ENCODE data around the gene CA12. TPM values are rescaled to one million over a fixed set of nuclear protein-coding genes. Genes with fewer than 3 reads are reported as not detected.

The CA12 gene
- total and polyA plus RNA-seq, 9 donors: 0.16 to 10.5 (median 3.5) TPM; not detected in 1

DNA sequence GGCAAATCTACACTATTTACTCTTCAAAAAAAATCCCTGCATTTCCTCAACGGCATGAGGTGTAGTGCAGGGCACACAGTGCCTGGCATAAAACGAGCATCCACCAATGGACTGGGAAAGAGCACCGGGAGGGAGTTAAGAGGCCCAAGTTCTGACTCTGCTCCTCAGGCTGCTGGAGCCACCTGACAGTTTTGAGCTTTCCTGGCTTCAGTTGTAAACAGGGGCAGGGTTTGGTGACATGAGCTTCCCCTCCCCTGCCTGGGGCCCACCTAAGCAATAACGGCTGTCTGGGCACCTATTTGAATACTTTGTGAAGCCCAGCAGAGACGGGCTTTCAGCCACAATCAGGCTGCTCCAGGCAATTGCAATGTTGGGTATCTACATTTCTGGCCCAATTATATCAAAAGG lies 16.4 kb downstream of the CA12 start:
- no peak overlapping the region for H3K4me3 ChIP-seq
- 67 to 73% (median 71%) methylated on average over 5 of the region's 5 CpGs for WGBS, 3 donors

DNA sequence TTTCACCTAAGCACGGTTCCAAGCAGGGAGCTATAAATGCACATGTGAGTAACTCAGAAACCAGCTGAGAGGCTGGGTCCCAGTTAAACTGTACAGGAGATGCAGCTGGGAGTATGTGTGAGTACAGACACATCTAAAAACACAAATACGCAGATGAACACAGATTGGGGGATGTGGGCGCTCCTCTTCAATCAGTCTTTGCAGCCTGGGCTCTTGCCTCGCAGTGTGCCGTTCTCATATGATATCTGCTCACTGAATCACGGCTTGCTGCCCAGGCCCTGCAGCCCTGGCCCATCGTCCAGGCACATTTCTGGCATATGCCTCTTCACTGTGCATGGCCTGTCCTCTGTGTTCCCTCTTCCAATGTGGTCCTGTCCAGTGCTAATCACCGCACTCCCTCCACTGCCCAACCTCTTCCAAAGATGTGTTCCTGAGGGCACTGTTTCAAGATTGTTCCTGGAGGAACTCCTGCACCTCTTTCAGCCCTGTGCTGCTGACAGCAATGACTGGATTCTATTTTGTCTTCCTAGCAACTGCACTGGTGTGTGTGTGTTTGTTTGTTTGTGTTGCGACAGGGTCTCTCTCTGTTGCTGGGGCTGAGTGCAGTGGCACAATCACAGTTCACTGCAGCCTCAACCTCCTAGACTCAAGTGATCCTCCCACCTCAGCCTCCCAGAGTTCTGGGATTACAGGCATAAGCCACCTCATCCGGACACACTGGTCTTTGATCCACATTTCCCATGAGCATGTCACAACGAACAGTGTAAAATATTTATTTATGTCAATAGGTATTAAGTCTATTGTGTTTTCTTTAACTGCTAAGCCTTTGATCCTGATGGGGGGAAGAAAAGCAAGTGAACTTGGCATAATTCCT lies 17.0 kb downstream of the CA12 start:
- Histone ChIP-seq H3K27me3 (no peaks in the 10 kb centered on the region), H3K36me3 (no peaks in the 10 kb centered on the region), H3K27ac (no peak overlapping the region), H3K4me1 (ENCODE audit: insufficient read depth) (no peaks in the 10 kb centered on the region), H3K4me3 (no peak overlapping the region), H3K9me3 (no peaks in the 10 kb centered on the region)
- 75 to 90% (median 90%) methylated on average over 11 of the region's 11 CpGs for WGBS, 3 donors
- TF ChIP-seq POLR2A (IDR thresholded peaks at IDR 0.05): no peak
- TF ChIP-seq, protein P1, sequence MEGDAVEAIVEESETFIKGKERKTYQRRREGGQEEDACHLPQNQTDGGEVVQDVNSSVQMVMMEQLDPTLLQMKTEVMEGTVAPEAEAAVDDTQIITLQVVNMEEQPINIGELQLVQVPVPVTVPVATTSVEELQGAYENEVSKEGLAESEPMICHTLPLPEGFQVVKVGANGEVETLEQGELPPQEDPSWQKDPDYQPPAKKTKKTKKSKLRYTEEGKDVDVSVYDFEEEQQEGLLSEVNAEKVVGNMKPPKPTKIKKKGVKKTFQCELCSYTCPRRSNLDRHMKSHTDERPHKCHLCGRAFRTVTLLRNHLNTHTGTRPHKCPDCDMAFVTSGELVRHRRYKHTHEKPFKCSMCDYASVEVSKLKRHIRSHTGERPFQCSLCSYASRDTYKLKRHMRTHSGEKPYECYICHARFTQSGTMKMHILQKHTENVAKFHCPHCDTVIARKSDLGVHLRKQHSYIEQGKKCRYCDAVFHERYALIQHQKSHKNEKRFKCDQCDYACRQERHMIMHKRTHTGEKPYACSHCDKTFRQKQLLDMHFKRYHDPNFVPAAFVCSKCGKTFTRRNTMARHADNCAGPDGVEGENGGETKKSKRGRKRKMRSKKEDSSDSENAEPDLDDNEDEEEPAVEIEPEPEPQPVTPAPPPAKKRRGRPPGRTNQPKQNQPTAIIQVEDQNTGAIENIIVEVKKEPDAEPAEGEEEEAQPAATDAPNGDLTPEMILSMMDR (IDR thresholded peaks at IDR 0.05): no peak
- TF ChIP-seq EP300 (IDR thresholded peaks at IDR 0.05): no peak
- no peak for DNase-seq
- intact Hi-C loops (cut with DNase I): no loop called here

More for the DNA sequence above, 16.4 kb downstream of the CA12 start:
- H3K27me3 ChIP-seq: no peaks in the 10 kb centered on the region
- no peak for TF ChIP-seq POLR2A (IDR thresholded peaks at IDR 0.05)
- TF ChIP-seq EP300 (IDR thresholded peaks at IDR 0.05): no peak
- no peak for DNase-seq
- H3K27ac ChIP-seq: no peak overlapping the region
- no peaks in the 10 kb centered on the region for H3K4me1 ChIP-seq (ENCODE audit: insufficient read depth)
- intact Hi-C loops (cut with DNase I): no loop called here
- no peaks in the 10 kb centered on the region for H3K9me3 ChIP-seq
- no peaks in the 10 kb centered on the region for H3K36me3 ChIP-seq

DNA sequence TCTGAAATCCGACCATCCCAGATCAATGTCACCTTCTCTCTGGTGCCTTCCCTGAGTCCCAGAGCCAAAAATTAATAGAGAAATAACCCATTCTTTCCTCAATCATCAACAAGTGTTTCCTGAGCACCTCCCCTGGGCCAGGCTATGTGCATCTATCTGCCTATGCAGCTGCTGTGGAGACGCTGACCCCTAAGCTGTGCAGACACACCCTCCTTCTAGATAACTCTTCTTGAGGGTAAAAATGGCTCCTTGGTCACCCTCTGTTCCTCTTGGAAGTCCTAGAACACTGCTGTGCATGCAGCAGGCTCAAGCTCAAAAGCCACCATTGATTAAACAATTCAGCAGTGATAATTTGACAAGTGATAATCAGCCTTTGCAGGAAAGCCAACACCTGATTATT lies 18.4 kb downstream of the CA12 start:
- intact Hi-C loops (cut with DNase I): no loop called here
- 77 to 89% (median 82%) methylated on average over 2 of the region's 2 CpGs for WGBS, 3 donors
- TF ChIP-seq, protein P1 (IDR thresholded peaks at IDR 0.05): no peak
- no peak for TF ChIP-seq POLR2A (IDR thresholded peaks at IDR 0.05)
- no peak for TF ChIP-seq EP300 (IDR thresholded peaks at IDR 0.05)
- no peak for DNase-seq
- Histone ChIP-seq H3K4me1 (ENCODE audit: insufficient read depth) (no peaks in the 10 kb centered on the region), H3K36me3 (no peaks in the 10 kb centered on the region), H3K27ac (no peak overlapping the region), H3K9me3 (no peaks in the 10 kb centered on the region), H3K4me3 (no peak overlapping the region), H3K27me3 (no peaks in the 10 kb centered on the region)

DNA sequence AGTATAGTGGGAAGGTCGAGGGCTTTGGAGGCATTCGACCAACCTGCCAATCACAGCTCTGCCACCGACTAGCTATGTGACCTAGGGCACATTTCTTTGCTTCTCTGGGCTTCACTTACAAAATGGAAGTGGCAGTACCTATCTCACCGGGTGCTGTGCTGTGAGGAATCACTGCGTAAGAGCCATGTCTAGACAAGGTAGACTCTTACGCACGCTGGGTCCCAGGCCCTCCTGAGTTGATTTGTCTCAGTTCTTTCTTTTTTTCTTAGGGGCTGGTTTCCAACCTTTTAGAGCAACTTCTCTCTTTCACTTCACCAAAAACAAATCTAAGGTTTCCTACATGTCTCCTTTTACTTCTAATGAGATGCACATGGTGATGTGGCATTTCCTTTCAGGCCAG lies 18.8 kb downstream of the CA12 start:
- Histone ChIP-seq H3K4me1 (ENCODE audit: insufficient read depth) (no peaks in the 10 kb centered on the region), H3K27ac (no peak overlapping the region), H3K27me3 (no peaks in the 10 kb centered on the region), H3K36me3 (no peaks in the 10 kb centered on the region), H3K9me3 (no peaks in the 10 kb centered on the region), H3K4me3 (no peak overlapping the region)
- DNase-seq: no peak
- intact Hi-C loops (cut with DNase I): no loop called here
- TF ChIP-seq, protein P1 (IDR thresholded peaks at IDR 0.05): no peak
- no peak for TF ChIP-seq POLR2A (IDR thresholded peaks at IDR 0.05)
- no peak for TF ChIP-seq EP300 (IDR thresholded peaks at IDR 0.05)
- 85 to 91% (median 88%) methylated on average over 7 of the region's 7 CpGs for WGBS, 3 donors

DNA sequence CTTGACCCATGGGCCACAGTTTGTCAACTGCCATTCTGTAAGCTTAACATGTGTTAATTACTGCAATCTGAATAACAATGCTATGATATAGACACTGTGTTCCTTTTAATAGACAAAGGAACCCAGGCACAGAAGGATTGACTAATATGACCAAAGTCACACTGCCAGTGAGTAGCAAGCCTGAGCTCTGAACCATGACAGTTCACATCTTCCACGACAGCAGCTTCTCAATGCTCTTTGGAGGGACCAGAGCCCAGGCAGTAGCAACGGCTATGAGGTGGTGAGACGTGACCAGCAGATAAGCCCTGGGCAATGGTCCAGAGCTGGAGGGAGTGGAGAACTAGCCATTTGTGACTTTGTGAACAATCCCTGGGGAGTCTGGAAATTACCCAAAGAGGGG lies 19.4 kb downstream of the CA12 start:
- Histone ChIP-seq H3K27me3 (no peaks in the 10 kb centered on the region), H3K9me3 (no peaks in the 10 kb centered on the region), H3K4me3 (no peak overlapping the region), H3K4me1 (ENCODE audit: insufficient read depth) (no peaks in the 10 kb centered on the region), H3K36me3 (no peaks in the 10 kb centered on the region), H3K27ac (no peak overlapping the region)
- 48 to 56% (median 54%) methylated on average over 3 of the region's 3 CpGs for WGBS, 3 donors
- no peak for DNase-seq
- intact Hi-C loops (cut with DNase I): no loop called here
- no peak for TF ChIP-seq EP300 (IDR thresholded peaks at IDR 0.05)
- TF ChIP-seq POLR2A (IDR thresholded peaks at IDR 0.05): no peak

Measured in ovary (tissue), 9 donors.